GM20431 (cell line): ENCODE results near the gene ERN1.
"Not testable (repeated sequence)": the region's sequence is repeated elsewhere in the genome, so short reads cannot be mapped to it uniquely, and the experiment has no call there.

ENCODE experiments used
- in situ Hi-C: fragments of 300-500 bp; cut with MseI, MboI; formaldehyde crosslinking; loops from one replicate; pipeline ENCODE4 v1.15.0; 2020; ENCODE audit warnings: low sequenced_read_pairs; ENCODE audit not compliant: unreplicated experiment

ERN1 gene

GRCh38 chr17:64129765-64130558, at the start of gene ERN1:
TSS of gene ERN1 (minus strand) at chr17:64130144. CDS start at chr17:64130029, 115 bp downstream.
- in situ Hi-C loops: loop anchor here (10.0 kb wide), 1 partner anchor 95 kb away; no protein-coding TSS in a partner anchor

GRCh38 chr17:64179024-64179423, 49.1 kb upstream of the ERN1 start:
- in situ Hi-C loops: not testable (repeated sequence)

- in situ Hi-C loops: no loop called here
Observed at GRCh38 chr17:64178011-64178825, 48.3 kb upstream of the ERN1 start.

- in situ Hi-C loops: no loop called here
Observed at GRCh38 chr17:64177311-64178010, 47.5 kb upstream of the ERN1 start.

- in situ Hi-C loops: no loop called here
Observed at GRCh38 chr17:64176556-64176955, 46.6 kb upstream of the ERN1 start.

- in situ Hi-C loops: no loop called here
Observed at GRCh38 chr17:64174686-64175456, 44.9 kb upstream of the ERN1 start.

- in situ Hi-C loops: no loop called here
Observed at GRCh38 chr17:64173646-64174045, 43.7 kb upstream of the ERN1 start.

GRCh38 chr17:64172510-64172909, 42.6 kb upstream of the ERN1 start:
- in situ Hi-C loops: no loop called here

GRCh38 chr17:64171041-64171440, 41.1 kb upstream of the ERN1 start:
- in situ Hi-C loops: no loop called here

- in situ Hi-C loops: no loop called here
Observed at GRCh38 chr17:64170286-64170685, 40.3 kb upstream of the ERN1 start.

- in situ Hi-C loops: loop anchor here (10.0 kb wide), 1 partner anchor 117 kb away; no protein-coding TSS in a partner anchor
Observed at GRCh38 chr17:64167666-64168065, 37.7 kb upstream of the ERN1 start.

GRCh38 chr17:64166876-64167275, 36.9 kb upstream of the ERN1 start:
- in situ Hi-C loops: loop anchor here (10.0 kb wide), 1 partner anchor 118 kb away; no protein-coding TSS in a partner anchor

- in situ Hi-C loops: loop anchor here (10.0 kb wide), 1 partner anchor 119 kb away; no protein-coding TSS in a partner anchor
Observed at GRCh38 chr17:64165347-64165746, 35.4 kb upstream of the ERN1 start.

GRCh38 chr17:64164596-64165285, 34.8 kb upstream of the ERN1 start:
- in situ Hi-C loops: loop anchor here (10.0 kb wide), 1 partner anchor 120 kb away; no protein-coding TSS in a partner anchor

GRCh38 chr17:64163468-64163867, 33.5 kb upstream of the ERN1 start:
- in situ Hi-C loops: loop anchor here (10.0 kb wide), 1 partner anchor 121 kb away; no protein-coding TSS in a partner anchor

- in situ Hi-C loops: loop anchor here (10.0 kb wide), 1 partner anchor 122 kb away; no protein-coding TSS in a partner anchor
Observed at GRCh38 chr17:64162554-64162953, 32.6 kb upstream of the ERN1 start.

- in situ Hi-C loops: loop anchor here (10.0 kb wide), 1 partner anchor 123 kb away; no protein-coding TSS in a partner anchor
Observed at GRCh38 chr17:64161380-64162176, 31.6 kb upstream of the ERN1 start.

- in situ Hi-C loops: loop anchor here (10.0 kb wide), 1 partner anchor 124 kb away; no protein-coding TSS in a partner anchor
Observed at GRCh38 chr17:64160378-64160777, 30.4 kb upstream of the ERN1 start.
